Upper lobe of left lung (tissue), 4 donors: ENCODE measurements around the gene SH3GL3.

Source experiments
- POLR2AphosphoS5 ChIP-seq, 2 donors: sonication (generic); formaldehyde crosslinking; IDR thresholded peaks; one replicate each; pipeline ENCODE4 v1.5.1; 2017; ENCODE audit warnings: antibody characterized with exemption in 2 of 2
- TF ChIP-seq, protein P1 (sequence below), 6 experiments: fragments of 450-650 bp in 4 of 6; fragments of 200-600 bp in 2 of 6; sonication (generic) in 2 of 6; IDR thresholded peaks; one replicate each; pipeline ENCODE4 v1.5.1; 2016 to 2019; ENCODE audit warnings: antibody characterized with exemption in 6 of 6

DNA sequence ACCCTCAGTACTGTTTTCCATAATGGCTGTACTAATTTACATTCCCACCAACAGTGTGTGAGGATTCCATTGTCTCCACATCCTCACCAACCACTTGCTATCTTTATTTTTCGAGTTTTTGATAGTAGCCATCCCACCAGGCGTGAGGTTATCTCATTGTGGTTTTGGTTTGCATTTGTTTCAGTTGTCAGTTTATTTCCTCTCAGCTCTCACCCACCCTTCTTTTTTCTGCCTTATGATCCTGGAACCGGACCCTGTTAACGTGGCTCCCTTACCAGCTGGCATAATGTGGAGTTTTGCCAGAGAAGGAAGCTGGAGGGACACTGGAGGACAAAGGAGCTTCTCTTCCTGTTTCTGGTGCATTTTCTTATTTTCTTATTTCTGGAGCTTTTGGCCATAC lies 25.1 kb upstream of the SH3GL3 start:
- TF ChIP-seq, protein P1, sequence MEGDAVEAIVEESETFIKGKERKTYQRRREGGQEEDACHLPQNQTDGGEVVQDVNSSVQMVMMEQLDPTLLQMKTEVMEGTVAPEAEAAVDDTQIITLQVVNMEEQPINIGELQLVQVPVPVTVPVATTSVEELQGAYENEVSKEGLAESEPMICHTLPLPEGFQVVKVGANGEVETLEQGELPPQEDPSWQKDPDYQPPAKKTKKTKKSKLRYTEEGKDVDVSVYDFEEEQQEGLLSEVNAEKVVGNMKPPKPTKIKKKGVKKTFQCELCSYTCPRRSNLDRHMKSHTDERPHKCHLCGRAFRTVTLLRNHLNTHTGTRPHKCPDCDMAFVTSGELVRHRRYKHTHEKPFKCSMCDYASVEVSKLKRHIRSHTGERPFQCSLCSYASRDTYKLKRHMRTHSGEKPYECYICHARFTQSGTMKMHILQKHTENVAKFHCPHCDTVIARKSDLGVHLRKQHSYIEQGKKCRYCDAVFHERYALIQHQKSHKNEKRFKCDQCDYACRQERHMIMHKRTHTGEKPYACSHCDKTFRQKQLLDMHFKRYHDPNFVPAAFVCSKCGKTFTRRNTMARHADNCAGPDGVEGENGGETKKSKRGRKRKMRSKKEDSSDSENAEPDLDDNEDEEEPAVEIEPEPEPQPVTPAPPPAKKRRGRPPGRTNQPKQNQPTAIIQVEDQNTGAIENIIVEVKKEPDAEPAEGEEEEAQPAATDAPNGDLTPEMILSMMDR (IDR thresholded peaks at IDR 0.05) = no peak
- no peak for TF ChIP-seq POLR2AphosphoS5 (IDR thresholded peaks at IDR 0.05)
